ENCODE data around the gene SLF2.

DNA sequence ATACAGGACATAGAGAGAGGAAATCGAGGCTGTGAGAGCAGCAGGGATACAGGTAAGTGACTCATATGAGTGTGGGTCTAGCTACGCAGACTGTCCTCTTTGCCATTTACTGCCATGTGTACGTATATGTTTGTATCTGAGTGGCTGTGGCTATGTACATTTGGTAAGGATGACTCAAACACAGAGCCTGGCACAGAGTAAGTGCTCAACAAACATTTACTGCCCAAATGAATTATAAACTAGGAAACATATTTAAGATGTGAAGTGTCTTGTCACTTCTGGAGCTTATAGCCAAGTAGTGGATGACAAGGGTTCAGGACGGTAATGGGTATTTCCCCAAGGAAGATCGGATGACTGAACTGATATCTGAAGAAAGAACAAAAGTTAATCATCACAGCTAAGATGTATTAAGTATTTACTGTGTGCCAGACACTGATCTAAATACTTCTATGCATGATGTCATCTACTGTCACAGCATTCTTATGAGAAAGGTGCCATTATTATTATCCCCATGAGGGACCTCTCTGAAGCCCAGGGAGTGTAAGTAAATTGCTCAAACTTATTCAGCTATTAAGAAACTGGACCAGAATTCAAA, 68.5 kb downstream of the SLF2 start:
- TF ChIP-seq, protein P1, sequence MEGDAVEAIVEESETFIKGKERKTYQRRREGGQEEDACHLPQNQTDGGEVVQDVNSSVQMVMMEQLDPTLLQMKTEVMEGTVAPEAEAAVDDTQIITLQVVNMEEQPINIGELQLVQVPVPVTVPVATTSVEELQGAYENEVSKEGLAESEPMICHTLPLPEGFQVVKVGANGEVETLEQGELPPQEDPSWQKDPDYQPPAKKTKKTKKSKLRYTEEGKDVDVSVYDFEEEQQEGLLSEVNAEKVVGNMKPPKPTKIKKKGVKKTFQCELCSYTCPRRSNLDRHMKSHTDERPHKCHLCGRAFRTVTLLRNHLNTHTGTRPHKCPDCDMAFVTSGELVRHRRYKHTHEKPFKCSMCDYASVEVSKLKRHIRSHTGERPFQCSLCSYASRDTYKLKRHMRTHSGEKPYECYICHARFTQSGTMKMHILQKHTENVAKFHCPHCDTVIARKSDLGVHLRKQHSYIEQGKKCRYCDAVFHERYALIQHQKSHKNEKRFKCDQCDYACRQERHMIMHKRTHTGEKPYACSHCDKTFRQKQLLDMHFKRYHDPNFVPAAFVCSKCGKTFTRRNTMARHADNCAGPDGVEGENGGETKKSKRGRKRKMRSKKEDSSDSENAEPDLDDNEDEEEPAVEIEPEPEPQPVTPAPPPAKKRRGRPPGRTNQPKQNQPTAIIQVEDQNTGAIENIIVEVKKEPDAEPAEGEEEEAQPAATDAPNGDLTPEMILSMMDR (IDR thresholded peaks at IDR 0.05): no peak
- TF ChIP-seq POLR2A (IDR thresholded peaks at IDR 0.05): no peak
